ENCODE measurements around the gene SHOC2. TPM values are rescaled to one million over a fixed set of nuclear protein-coding genes. Genes with fewer than 3 reads are reported as not detected.

The SHOC2 gene
- total RNA-seq, 1 experiment from 2014 or later: 17.9 TPM

- in situ Hi-C loops (cut with HindIII; ENCODE audit: low pct_unique_long_range_greater_than_20kb, low sequenced_read_pairs): no loop called here
- no peak for DNase-seq (ENCODE audit: low read depth)
Observed at GRCh38 chr10:110931769-110932381, 12.5 kb downstream of the SHOC2 start.

DNA sequence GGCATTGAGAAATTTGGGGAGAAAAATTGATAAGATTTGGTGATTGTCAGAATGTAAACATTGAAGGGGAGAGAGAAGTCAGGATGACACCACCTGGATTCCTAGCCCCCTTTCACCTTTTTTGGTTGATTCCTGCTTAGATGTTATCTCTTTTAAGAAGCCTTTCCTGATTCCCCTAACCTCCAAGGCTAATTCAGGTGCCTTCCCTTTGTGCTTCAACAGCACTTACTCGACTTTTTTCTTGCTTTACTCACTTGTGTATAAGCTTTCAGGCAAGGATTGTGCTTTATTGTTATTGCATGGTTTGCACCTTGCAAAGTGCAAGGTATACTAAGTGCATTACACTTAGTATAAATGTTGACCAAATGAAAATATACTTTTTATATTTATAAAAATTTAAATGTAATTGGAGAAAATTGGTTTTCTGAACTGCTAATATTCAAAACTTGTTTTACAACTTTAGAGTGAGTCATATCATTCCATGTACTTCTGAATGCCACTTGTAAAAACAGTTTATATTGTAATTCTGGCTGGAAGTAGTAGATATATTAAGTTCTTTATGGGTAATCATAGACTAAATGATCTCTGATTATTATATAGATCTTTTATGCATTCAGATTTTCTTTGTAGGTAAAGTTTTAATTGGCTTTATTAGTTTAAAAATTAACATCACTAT is 13.2 kb downstream of the SHOC2 start:
- in situ Hi-C loops (cut with HindIII; ENCODE audit: low pct_unique_long_range_greater_than_20kb, low sequenced_read_pairs): no loop called here
- DNase-seq (ENCODE audit: low read depth): no peak

DNA sequence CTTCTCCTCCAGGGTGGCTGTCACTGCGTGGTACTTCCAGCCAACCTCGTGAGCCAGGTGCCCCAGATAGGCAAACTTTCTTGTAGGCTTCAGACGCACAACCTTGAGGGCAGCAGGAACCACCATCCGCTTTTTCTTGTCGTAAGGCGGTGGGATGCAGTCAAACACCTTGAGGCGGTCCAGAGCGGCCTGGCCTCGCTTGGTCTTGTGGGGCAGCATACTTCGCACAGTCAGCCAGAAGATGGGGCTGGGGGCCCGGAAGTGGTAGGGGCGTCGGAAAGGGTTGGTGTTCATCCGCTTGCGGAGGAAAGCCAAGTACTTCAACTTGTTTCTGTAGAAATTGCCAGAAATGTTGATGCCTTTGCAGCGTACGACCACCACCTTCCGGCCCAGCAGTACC is 17.4 kb downstream of the SHOC2 start:
- in situ Hi-C loops (cut with HindIII; ENCODE audit: low pct_unique_long_range_greater_than_20kb, low sequenced_read_pairs): no loop called here

GRCh38 chr10:110939419-110939818 is 20.0 kb downstream of the SHOC2 start:
- no peak for DNase-seq (ENCODE audit: low read depth)
- in situ Hi-C loops (cut with HindIII; ENCODE audit: low pct_unique_long_range_greater_than_20kb, low sequenced_read_pairs): no loop called here

More for the DNA sequence above, 17.4 kb downstream of the SHOC2 start:
- DNase-seq (ENCODE audit: low read depth): no peak

DNA sequence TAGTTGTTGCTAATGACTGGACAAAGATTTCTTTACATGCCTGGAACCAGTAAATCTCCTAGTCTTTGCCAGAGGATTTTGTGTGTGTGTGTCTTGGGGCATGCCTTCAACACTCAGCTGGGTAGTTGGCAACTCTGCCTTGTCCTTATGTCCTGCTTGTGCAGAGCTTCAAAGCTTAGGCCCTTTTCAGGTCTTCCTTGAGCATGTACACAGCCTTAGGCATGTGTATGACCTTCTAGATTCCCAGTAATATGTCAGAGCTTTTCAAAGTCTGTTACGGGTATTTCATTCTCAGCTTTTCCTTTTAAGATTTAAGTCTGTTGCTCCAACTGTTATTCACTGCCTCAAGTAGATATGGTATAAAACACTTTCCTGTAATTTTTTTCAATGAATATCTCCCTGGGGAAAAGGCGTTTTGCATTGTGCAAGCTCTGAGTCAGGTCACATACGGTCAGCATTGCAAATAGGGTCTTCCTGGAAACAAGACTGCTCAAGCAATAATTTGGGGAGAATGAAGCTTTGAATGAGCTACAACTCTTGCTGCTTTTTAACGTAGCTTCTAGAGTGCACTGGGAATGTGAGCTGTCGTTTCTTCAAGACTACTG is 25.5 kb downstream of the SHOC2 start:
- DNase-seq (ENCODE audit: low read depth): no peak
- in situ Hi-C loops (cut with HindIII; ENCODE audit: low pct_unique_long_range_greater_than_20kb, low sequenced_read_pairs): no loop called here

GRCh38 chr10:110946496-110946895 is 27.1 kb downstream of the SHOC2 start:
- no peak for DNase-seq (ENCODE audit: low read depth)
- in situ Hi-C loops (cut with HindIII; ENCODE audit: low pct_unique_long_range_greater_than_20kb, low sequenced_read_pairs): no loop called here

GRCh38 chr10:110947061-110947595 is 27.7 kb downstream of the SHOC2 start:
- in situ Hi-C loops (cut with HindIII; ENCODE audit: low pct_unique_long_range_greater_than_20kb, low sequenced_read_pairs): no loop called here
- no peak for DNase-seq (ENCODE audit: low read depth)

- no peak for DNase-seq (ENCODE audit: low read depth)
- in situ Hi-C loops (cut with HindIII; ENCODE audit: low pct_unique_long_range_greater_than_20kb, low sequenced_read_pairs): no loop called here
Observed at GRCh38 chr10:110951381-110951780, 32.0 kb downstream of the SHOC2 start.

DNA sequence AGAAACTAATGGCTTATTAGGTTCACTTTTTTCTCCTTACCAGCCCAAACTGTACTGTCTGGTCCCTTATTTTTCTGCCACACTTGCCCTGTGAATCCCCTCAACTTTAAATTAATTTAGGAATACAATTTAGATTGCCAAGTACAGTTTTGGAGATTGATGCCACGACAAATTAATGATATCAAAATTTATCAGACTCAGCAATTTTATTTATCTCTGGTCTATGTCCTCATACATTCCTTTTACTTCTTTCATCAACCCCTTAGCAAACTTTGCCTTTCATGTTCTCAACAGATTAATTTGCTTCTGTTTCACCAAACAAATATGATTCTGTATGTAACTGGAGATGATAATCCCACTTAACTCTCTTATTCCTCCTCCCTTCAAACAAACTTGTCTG is 38.2 kb downstream of the SHOC2 start:
- no peak for DNase-seq (ENCODE audit: low read depth)
- in situ Hi-C loops (cut with HindIII; ENCODE audit: low pct_unique_long_range_greater_than_20kb, low sequenced_read_pairs): no loop called here

DNA sequence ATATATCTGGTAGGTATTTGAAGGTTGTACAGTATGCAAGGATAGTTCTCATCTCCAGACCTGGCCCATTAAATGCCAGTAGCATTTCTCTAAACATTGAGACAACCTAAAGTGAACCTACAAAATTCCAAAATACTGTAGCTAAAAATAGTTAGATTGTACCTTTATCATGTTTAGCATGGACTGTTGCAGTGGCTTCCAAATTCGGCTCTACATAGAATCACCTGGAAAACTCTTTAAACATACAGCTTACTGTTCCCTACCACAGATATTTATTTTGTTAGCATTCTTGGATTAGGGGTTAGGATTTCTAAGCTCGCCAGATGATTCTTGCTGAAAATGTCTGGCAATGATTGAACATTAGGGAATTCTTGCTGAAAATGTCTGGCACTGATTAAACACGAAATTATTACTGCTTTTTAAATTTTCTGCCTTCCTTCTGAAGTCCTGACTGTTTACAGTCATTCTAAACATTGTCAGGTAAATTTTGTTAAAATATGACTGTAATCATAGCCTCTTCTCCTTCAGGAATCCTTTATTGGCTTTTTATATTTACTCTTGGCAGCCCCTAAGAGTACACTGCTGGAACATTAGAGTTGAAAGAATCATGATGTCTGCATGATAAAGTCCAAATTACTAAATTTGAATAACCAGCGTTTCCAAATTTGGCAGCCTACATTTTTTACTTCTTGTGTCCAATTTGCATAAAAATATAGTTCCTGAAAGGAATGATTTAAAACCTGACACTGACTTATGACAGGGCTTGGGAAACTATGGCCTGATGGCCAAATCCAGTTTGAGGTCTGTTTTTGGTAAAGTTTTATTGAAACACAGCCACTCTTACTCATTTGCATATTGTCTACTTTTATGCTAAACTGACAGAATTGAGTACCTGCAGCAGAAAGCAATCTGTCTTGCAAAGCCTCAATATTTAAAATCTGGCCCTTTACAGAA is 40.3 kb downstream of the SHOC2 start:
- no peak for DNase-seq (ENCODE audit: low read depth)
- in situ Hi-C loops (cut with HindIII; ENCODE audit: low pct_unique_long_range_greater_than_20kb, low sequenced_read_pairs): no loop called here

DNA sequence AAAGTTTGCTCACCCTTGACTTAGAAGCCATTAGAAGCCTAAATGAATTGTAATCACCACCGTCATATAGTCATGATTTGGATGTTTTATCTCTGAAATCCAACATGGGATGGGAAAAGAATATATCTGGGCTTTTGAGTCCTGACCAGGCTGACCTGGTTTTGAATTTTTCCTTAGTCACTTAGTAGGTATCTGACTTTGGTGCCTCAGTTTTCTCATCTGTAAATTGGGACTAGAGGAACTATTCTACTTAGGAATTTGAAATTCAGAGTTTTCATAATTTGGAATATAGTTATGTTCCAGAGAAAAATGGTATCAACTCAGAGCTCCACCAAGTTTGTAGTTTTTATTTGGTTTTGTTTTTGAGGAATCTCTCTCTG is 40.9 kb downstream of the SHOC2 start:
- no peak for DNase-seq (ENCODE audit: low read depth)
- in situ Hi-C loops (cut with HindIII; ENCODE audit: low pct_unique_long_range_greater_than_20kb, low sequenced_read_pairs): no loop called here

GRCh38 chr10:110962443-110962842 is 43.0 kb downstream of the SHOC2 start:
- no peak for DNase-seq (ENCODE audit: low read depth)
- in situ Hi-C loops (cut with HindIII; ENCODE audit: low pct_unique_long_range_greater_than_20kb, low sequenced_read_pairs): no loop called here

GRCh38 chr10:110963162-110963561 is 43.8 kb downstream of the SHOC2 start:
- DNase-seq (ENCODE audit: low read depth): no peak
- in situ Hi-C loops (cut with HindIII; ENCODE audit: low pct_unique_long_range_greater_than_20kb, low sequenced_read_pairs): no loop called here

DNA sequence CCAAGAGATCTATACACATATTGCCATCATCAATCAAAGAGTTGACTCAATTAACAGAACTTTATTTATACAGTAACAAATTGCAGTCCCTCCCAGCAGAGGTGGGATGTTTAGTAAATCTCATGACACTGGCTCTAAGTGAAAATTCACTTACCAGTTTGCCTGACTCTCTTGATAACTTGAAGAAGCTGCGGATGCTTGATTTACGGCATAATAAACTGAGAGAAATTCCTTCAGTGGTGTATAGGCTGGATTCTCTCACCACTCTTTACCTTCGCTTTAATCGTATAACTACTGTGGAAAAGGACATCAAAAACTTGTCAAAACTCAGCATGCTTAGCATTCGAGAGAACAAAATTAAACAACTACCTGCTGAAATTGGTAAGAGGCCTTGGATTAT is 45.3 kb downstream of the SHOC2 start:
- in situ Hi-C loops (cut with HindIII; ENCODE audit: low pct_unique_long_range_greater_than_20kb, low sequenced_read_pairs): no loop called here
- no peak for DNase-seq (ENCODE audit: low read depth)

DNA sequence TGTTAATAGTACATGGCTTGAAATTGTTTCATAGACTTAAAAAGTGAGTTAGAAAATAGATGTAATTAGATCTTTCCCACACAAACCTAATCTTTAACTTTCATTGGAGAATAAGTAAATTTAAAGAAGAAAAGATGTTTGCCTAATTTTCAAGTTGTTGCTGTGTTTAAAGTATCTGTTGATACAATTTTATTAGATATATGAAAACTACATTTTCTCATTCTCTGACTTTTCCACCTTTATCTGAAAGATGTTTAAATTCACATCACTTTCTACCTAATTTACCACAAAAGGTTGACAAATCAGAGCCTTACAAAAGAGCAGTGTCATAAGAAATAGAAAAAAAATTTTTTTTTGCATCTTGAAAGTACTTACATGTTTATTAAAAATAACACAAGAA is 45.8 kb downstream of the SHOC2 start:
- no peak for DNase-seq (ENCODE audit: low read depth)
- in situ Hi-C loops (cut with HindIII; ENCODE audit: low pct_unique_long_range_greater_than_20kb, low sequenced_read_pairs): no loop called here

DNA sequence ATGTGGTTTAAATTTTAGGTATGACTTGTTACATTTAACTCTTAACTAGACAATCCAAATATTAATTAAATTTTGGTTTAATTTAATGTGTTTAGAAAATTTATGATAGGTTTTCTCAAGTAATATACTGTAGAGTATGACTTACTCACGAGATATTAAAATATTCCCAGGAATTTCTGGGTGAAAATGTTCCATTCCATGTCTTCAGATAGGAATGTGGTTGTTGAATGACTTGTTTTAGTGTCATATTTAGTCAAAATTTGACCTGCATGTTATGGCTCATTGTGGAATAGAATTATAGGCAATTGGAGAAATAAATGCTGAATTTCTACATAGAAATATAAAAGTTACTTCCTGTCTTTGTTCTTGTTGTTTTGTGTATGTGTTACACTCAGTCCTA is 46.7 kb downstream of the SHOC2 start:
- DNase-seq (ENCODE audit: low read depth): no peak
- in situ Hi-C loops (cut with HindIII; ENCODE audit: low pct_unique_long_range_greater_than_20kb, low sequenced_read_pairs): no loop called here

- DNase-seq (ENCODE audit: low read depth): no peak
- in situ Hi-C loops (cut with HindIII; ENCODE audit: low pct_unique_long_range_greater_than_20kb, low sequenced_read_pairs): no loop called here
Observed at GRCh38 chr10:110967009-110967630, 47.7 kb downstream of the SHOC2 start.

DNA sequence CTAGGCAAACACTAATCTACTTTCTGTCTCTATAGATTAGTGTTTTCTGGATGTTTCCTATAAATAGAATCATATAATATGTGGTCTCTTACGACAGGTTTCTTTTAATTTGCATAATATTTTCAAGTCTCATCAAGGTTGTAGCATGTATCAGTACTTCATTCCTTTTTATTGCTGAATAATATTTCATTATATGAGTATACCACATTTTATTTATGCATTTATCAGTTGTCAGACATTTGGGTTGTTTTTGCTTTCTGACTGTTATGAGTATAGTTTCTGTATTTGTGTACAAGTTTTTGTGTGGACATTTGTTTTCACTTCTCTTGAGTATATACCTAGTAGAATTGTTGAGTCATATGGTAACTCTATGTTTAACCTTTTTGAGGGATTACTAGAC is 48.2 kb downstream of the SHOC2 start:
- in situ Hi-C loops (cut with HindIII; ENCODE audit: low pct_unique_long_range_greater_than_20kb, low sequenced_read_pairs): no loop called here
- DNase-seq (ENCODE audit: low read depth): no peak

Measured in Caki2 (cell line).